ENCODE measurements around the gene TDRKH. TPM values are rescaled to one million over a fixed set of nuclear protein-coding genes. Genes with fewer than 3 reads are reported as not detected.

TDRKH gene
- total and polyA plus RNA-seq, 2 donors (not counting 1 experiment from before 2014, with no cell fraction given) = 1.8 to 5.6 TPM

- TF ChIP-seq, protein P1, sequence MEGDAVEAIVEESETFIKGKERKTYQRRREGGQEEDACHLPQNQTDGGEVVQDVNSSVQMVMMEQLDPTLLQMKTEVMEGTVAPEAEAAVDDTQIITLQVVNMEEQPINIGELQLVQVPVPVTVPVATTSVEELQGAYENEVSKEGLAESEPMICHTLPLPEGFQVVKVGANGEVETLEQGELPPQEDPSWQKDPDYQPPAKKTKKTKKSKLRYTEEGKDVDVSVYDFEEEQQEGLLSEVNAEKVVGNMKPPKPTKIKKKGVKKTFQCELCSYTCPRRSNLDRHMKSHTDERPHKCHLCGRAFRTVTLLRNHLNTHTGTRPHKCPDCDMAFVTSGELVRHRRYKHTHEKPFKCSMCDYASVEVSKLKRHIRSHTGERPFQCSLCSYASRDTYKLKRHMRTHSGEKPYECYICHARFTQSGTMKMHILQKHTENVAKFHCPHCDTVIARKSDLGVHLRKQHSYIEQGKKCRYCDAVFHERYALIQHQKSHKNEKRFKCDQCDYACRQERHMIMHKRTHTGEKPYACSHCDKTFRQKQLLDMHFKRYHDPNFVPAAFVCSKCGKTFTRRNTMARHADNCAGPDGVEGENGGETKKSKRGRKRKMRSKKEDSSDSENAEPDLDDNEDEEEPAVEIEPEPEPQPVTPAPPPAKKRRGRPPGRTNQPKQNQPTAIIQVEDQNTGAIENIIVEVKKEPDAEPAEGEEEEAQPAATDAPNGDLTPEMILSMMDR (conservative IDR thresholded peaks at IDR 0.05 in 1 of 2, IDR thresholded peaks at IDR 0.05 in 1 of 2; ENCODE audit: low read depth in 1 of 2, low read length in 2 of 2) = no peak
- TF ChIP-seq EZH2 (IDR thresholded peaks at IDR 0.05; ENCODE audit: low read length, missing control alignments) = no peak
- H3K4me3 ChIP-seq (replicated peaks in 1 of 4; ENCODE audit: control extremely low read depth in 1 of 4, insufficient read depth in 1 of 4, low read depth in 3 of 4, low read length in 4 of 4) = peak overlapping the region; percentile 80 to 96 (median 83)
- no peaks in the 10 kb centered on the region for H3K79me2 ChIP-seq (ENCODE audit: control insufficient read depth, insufficient read depth, low read length)
- H3K36me3 ChIP-seq (ENCODE audit: control insufficient read depth, insufficient read depth, low read length) = peaks cover 3% of the 10 kb centered on the region
- no peaks in the 10 kb centered on the region for H4K20me1 ChIP-seq (ENCODE audit: control insufficient read depth, extremely low read depth, insufficient read depth, low read length)
- no peaks in the 10 kb centered on the region for H3K9me3 ChIP-seq (ENCODE audit: control insufficient read depth, insufficient read depth, low read depth, low read length)
- DNase-seq (ENCODE audit: low read depth in 2 of 2) = peak; percentile 1 to 9
- H3K27me3 ChIP-seq (ENCODE audit: control insufficient read depth, insufficient read depth, low read length) = no peaks in the 10 kb centered on the region
- peak overlapping the region; percentile 86 for H3K27ac ChIP-seq (ENCODE audit: insufficient read depth, low read length)
- H3K4me2 ChIP-seq (ENCODE audit: extremely low read depth, insufficient read depth, low read length) = peak overlapping the region; percentile 99
- H3K9ac ChIP-seq (ENCODE audit: insufficient read depth, low read length) = peak overlapping the region; percentile 86
- H2AFZ ChIP-seq (ENCODE audit: low read length) = peak overlapping the region; percentile 93
- no peaks in the 10 kb centered on the region for H3K4me1 ChIP-seq (ENCODE audit: control insufficient read depth, extremely low read depth, insufficient read depth, low read length)
Measured at GRCh38 chr1:151763990-151764389, 26.3 kb downstream of the TDRKH start.

GRCh38 chr1:151762941-151763921 lies 27.1 kb downstream of the TDRKH start, which contains the start of gene MRPL9:
Gene MRPL9 (minus strand): TSS chr1:151763496. CDS start chr1:151763479, 17 bp downstream.
- peak within 1 kb of the TSS; percentile 99 for H3K4me2 ChIP-seq (ENCODE audit: extremely low read depth, insufficient read depth, low read length)
- H3K79me2 ChIP-seq (ENCODE audit: control insufficient read depth, insufficient read depth, low read length) = no peaks in the 10 kb centered on the region
- peak within 1 kb of the TSS; percentile 93 for H2AFZ ChIP-seq (ENCODE audit: low read length)
- peak; percentile 74 to 75 for DNase-seq (ENCODE audit: low read depth in 2 of 2)
- peak within 1 kb of the TSS; percentile 86 for H3K9ac ChIP-seq (ENCODE audit: insufficient read depth, low read length)
- no peaks in the 10 kb centered on the region for H3K27me3 ChIP-seq (ENCODE audit: control insufficient read depth, insufficient read depth, low read length)
- H3K4me3 ChIP-seq (replicated peaks in 1 of 4; ENCODE audit: control extremely low read depth in 1 of 4, insufficient read depth in 1 of 4, low read depth in 3 of 4, low read length in 4 of 4) = peak within 1 kb of the TSS; percentile 80 to 96 (median 83)
- no peaks in the 10 kb centered on the region for H3K9me3 ChIP-seq (ENCODE audit: control insufficient read depth, insufficient read depth, low read depth, low read length)
- no peaks in the 10 kb centered on the region for H3K4me1 ChIP-seq (ENCODE audit: control insufficient read depth, extremely low read depth, insufficient read depth, low read length)
- H4K20me1 ChIP-seq (ENCODE audit: control insufficient read depth, extremely low read depth, insufficient read depth, low read length) = no peaks in the 10 kb centered on the region
- peak within 1 kb of the TSS; percentile 86 for H3K27ac ChIP-seq (ENCODE audit: insufficient read depth, low read length)
- H3K36me3 ChIP-seq (ENCODE audit: control insufficient read depth, insufficient read depth, low read length) = peaks cover 3% of the 10 kb centered on the region
- TF ChIP-seq, protein P1 (conservative IDR thresholded peaks at IDR 0.05 in 1 of 2, IDR thresholded peaks at IDR 0.05 in 1 of 2; ENCODE audit: low read depth in 1 of 2, low read length in 2 of 2) = no peak
- TF ChIP-seq EZH2 (IDR thresholded peaks at IDR 0.05; ENCODE audit: low read length, missing control alignments) = no peak

DNA sequence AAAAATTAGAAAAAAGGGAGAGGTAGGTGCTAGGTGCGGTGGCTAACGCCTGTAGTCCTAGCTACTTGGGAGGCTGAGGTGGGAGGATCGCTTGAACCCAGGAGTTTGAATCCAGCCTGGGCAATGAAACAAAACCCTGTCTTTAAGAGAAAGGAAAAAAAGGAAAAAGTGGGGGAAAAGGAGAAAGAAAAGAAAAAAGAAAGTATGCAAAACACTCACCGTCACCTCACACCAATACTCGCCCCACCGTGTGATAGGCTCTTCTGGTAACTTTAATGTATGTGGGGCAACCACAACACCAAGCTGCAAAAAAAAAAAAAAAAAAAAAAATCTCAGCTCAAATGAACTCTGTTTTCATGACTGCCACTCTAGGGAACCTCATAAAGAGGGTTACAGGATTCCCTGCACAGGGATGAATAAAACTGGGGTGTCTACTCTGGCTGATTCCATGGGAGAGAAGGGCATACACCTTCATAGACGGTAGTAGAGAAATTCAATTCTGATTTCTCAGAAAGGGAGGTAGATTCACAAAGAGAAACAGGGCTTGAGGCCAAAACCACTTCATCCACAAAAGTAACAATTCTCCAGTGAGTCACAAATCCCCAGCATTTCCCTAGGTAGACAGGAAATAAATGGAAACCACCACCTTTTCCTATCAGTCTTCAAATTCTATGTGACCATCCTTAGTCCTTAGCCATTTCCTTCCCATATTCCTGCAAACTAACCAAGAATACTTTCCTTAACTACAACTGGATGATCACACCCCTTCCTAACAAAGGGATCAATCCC lies 29.5 kb downstream of the TDRKH start:
- H3K27me3 ChIP-seq (ENCODE audit: control insufficient read depth, insufficient read depth, low read length) = no peaks in the 10 kb centered on the region
- no peak overlapping the region for H2AFZ ChIP-seq (ENCODE audit: low read length)
- no peaks in the 10 kb centered on the region for H3K9me3 ChIP-seq (ENCODE audit: control insufficient read depth, insufficient read depth, low read depth, low read length)
- H3K4me2 ChIP-seq (ENCODE audit: extremely low read depth, insufficient read depth, low read length) = no peak overlapping the region
- no peak overlapping the region for H3K9ac ChIP-seq (ENCODE audit: insufficient read depth, low read length)
- no peaks in the 10 kb centered on the region for H3K79me2 ChIP-seq (ENCODE audit: control insufficient read depth, insufficient read depth, low read length)
- peaks cover 3% of the 10 kb centered on the region for H3K4me1 ChIP-seq (ENCODE audit: control insufficient read depth, extremely low read depth, insufficient read depth, low read length)
- peak in 1 of 2 donors; percentile 41 for DNase-seq (ENCODE audit: low read depth in 2 of 2)
- H3K36me3 ChIP-seq (ENCODE audit: control insufficient read depth, insufficient read depth, low read length) = peaks cover 4% of the 10 kb centered on the region
- H3K27ac ChIP-seq (ENCODE audit: insufficient read depth, low read length) = no peak overlapping the region
- no peak overlapping the region for H3K4me3 ChIP-seq (replicated peaks in 1 of 4; ENCODE audit: control extremely low read depth in 1 of 4, insufficient read depth in 1 of 4, low read depth in 3 of 4, low read length in 4 of 4)
- TF ChIP-seq, protein P1 (conservative IDR thresholded peaks at IDR 0.05 in 1 of 2, IDR thresholded peaks at IDR 0.05 in 1 of 2; ENCODE audit: low read depth in 1 of 2, low read length in 2 of 2) = no peak
- TF ChIP-seq EZH2 (IDR thresholded peaks at IDR 0.05; ENCODE audit: low read length, missing control alignments) = no peak
- H4K20me1 ChIP-seq (ENCODE audit: control insufficient read depth, extremely low read depth, insufficient read depth, low read length) = no peaks in the 10 kb centered on the region
